Trophoblast cell (in vitro differentiated cells and primary cell): ENCODE data around the gene MRPL14.
A peak's percentile ranks its signal among the peaks of the same experiment; 100 is the strongest.

Experiments used
- DNase-seq, 2 donors: peaks; one replicate each; pipeline ENCODE4 v3.0.0-alpha.2; 2016
- H2AFZ ChIP-seq: 2 replicates; pipeline ENCODE4 v1.6.1; 2013; ENCODE audit warnings: low read length, moderate library complexity, mild to moderate bottlenecking; ENCODE audit not compliant: insufficient read depth, poor library complexity
- H2AK5ac ChIP-seq: 2 replicates; pipeline ENCODE4 v1.6.1; 2013; ENCODE audit warnings: mild to moderate bottlenecking, low read length
- H2BK120ac ChIP-seq: 2 replicates; pipeline ENCODE4 v1.6.1; 2013; ENCODE audit warnings: low read length, mild to moderate bottlenecking, moderate library complexity; ENCODE audit not compliant: insufficient read depth, poor library complexity
- H2BK12ac ChIP-seq: 2 replicates; pipeline ENCODE4 v1.6.1; 2013; ENCODE audit warnings: mild to moderate bottlenecking, low read length, moderate library complexity
- H2BK5ac ChIP-seq: 2 replicates; pipeline ENCODE4 v1.6.1; 2013; ENCODE audit warnings: low read length, low read depth, moderate library complexity, mild to moderate bottlenecking; ENCODE audit not compliant: poor library complexity
- H3K14ac ChIP-seq: 2 replicates; pipeline ENCODE4 v1.6.1; 2013; ENCODE audit warnings: mild to moderate bottlenecking, low read length
- H3K18ac ChIP-seq: 2 replicates; pipeline ENCODE4 v1.6.1; 2013; ENCODE audit warnings: mild to moderate bottlenecking, low read length
- H3K23ac ChIP-seq: 2 replicates; pipeline ENCODE4 v1.6.1; 2013; ENCODE audit warnings: low read length
- H3K27ac ChIP-seq: 2 replicates; pipeline ENCODE4 v1.5.1; 2013; ENCODE audit warnings: low read depth, mild to moderate bottlenecking, inconsistent platforms, low read length, moderate library complexity
- H3K27me3 ChIP-seq: 2 replicates; pipeline ENCODE4 v1.6.1; 2013; ENCODE audit warnings: inconsistent platforms, mild to moderate bottlenecking, low read length, moderate library complexity; ENCODE audit not compliant: insufficient read depth
- H3K36me3 ChIP-seq, 2 experiments: 1 replicate in 1 of 2; 2 replicates in 1 of 2; pipeline ENCODE4 v1.6.1; 2013; ENCODE audit warnings: low read length in 2 of 2, mild to moderate bottlenecking in 2 of 2, moderate library complexity in 1 of 2; ENCODE audit not compliant: insufficient read depth in 2 of 2, control insufficient read depth in 1 of 2
- H3K4ac ChIP-seq: 2 replicates; pipeline ENCODE4 v1.6.1; 2013; ENCODE audit warnings: low read depth, mild to moderate bottlenecking, low read length, moderate library complexity
- H3K4me1 ChIP-seq, 2 experiments: 1 replicate in 1 of 2; 2 replicates in 1 of 2; pipeline ENCODE4 v1.6.1; 2013; ENCODE audit warnings: low read length in 2 of 2, mild to moderate bottlenecking in 2 of 2, moderate library complexity in 1 of 2; ENCODE audit not compliant: insufficient read depth in 2 of 2, control insufficient read depth in 1 of 2
- H3K4me2 ChIP-seq: 2 replicates; pipeline ENCODE4 v1.6.1; 2013; ENCODE audit warnings: inconsistent platforms, mild to moderate bottlenecking, low read length, moderate library complexity
- H3K4me3 ChIP-seq: 2 replicates; pipeline ENCODE4 v1.5.1; 2013; ENCODE audit warnings: mild to moderate bottlenecking, low read depth, low read length, inconsistent platforms
- H3K79me1 ChIP-seq: one replicate; pipeline ENCODE4 v1.6.1; 2013; ENCODE audit warnings: low read length
- H3K79me2 ChIP-seq: 2 replicates; pipeline ENCODE4 v1.6.1; 2013; ENCODE audit warnings: low read length, mild to moderate bottlenecking; ENCODE audit not compliant: control insufficient read depth, insufficient read depth, poor library complexity
- H3K9ac ChIP-seq: 2 replicates; pipeline ENCODE4 v1.6.1; 2013; ENCODE audit warnings: mild to moderate bottlenecking, low read length
- H3K9me3 ChIP-seq: 2 replicates; pipeline ENCODE4 v1.6.1; 2013; ENCODE audit warnings: low read depth, mild to moderate bottlenecking, control low read depth, inconsistent platforms, low read length; ENCODE audit not compliant: insufficient read depth
- H4K12ac ChIP-seq: 2 replicates; pipeline ENCODE4 v1.6.1; 2013; ENCODE audit warnings: low read depth, mild to moderate bottlenecking, low read length, moderate library complexity
- H4K8ac ChIP-seq: 2 replicates; pipeline ENCODE4 v1.6.1; 2013; ENCODE audit warnings: low read depth, mild to moderate bottlenecking, low read length, moderate library complexity
- H4K91ac ChIP-seq: one replicate; pipeline ENCODE4 v1.6.1; 2013; ENCODE audit warnings: low read depth, mild to moderate bottlenecking, low read length, moderate library complexity
- WGBS: extraction: QIAGEN DNeasy Blood & Tissue Kit; methylation state at CpG from one replicate; pipeline ENCODE4 v1.1.7; 2013; ENCODE audit warnings: missing lambda C conversion rate; ENCODE audit not compliant: insufficient read length, insufficient coverage; ENCODE audit errors: extremely low coverage; 5-methylcytosine and 5-hydroxymethylcytosine counted together

The MRPL14 gene

GRCh38 chr6:44076356-44077213 is 50.7 kb downstream of the MRPL14 start:
- no peak overlapping the region for H2AFZ ChIP-seq
- DNase-seq: peak in 1 of 2 donors; percentile 34
- H3K27me3 ChIP-seq: peaks cover 5% of the 10 kb centered on the region
- no peak overlapping the region for H2BK5ac ChIP-seq
- no peak overlapping the region for H4K12ac ChIP-seq
- no CpG with 5 or more reads among the region's 49 CpGs for WGBS
- no peak overlapping the region for H3K27ac ChIP-seq
- peaks cover 10 to 20% of the 10 kb centered on the region in 2 experiments for H3K4me1 ChIP-seq
- no peaks in the 10 kb centered on the region for H3K36me3 ChIP-seq
- no peak overlapping the region for H2AK5ac ChIP-seq
- no peak overlapping the region for H4K8ac ChIP-seq
- peak overlapping the region; percentile 4 for H3K4me3 ChIP-seq
- no peak overlapping the region for H2BK12ac ChIP-seq
- no peak overlapping the region for H3K14ac ChIP-seq
- no peak overlapping the region for H4K91ac ChIP-seq
- no peak overlapping the region for H3K9ac ChIP-seq
- peaks cover 1% of the 10 kb centered on the region for H3K79me2 ChIP-seq
- H3K4me2 ChIP-seq: peak overlapping the region; percentile 34
- H3K4ac ChIP-seq: no peak overlapping the region
- no peak overlapping the region for H3K18ac ChIP-seq
- no peaks in the 10 kb centered on the region for H3K9me3 ChIP-seq
- H2BK120ac ChIP-seq: no peak overlapping the region
- H3K79me1 ChIP-seq: peaks cover 6% of the 10 kb centered on the region
- no peak overlapping the region for H3K23ac ChIP-seq

- Histone ChIP-seq H3K14ac (no peak overlapping the region), H3K4me1 (peaks cover 10 to 20% of the 10 kb centered on the region in 2 experiments)
- WGBS: no CpG with 5 or more reads among the region's 2 CpGs
Measured at GRCh38 chr6:44075647-44076355, 51.5 kb downstream of the MRPL14 start.

GRCh38 chr6:44074813-44075646 is 52.2 kb downstream of the MRPL14 start:
- Histone ChIP-seq H3K36me3 (no peaks in the 10 kb centered on the region), H4K12ac (no peak overlapping the region), H3K27ac (no peak overlapping the region), H4K8ac (no peak overlapping the region), H3K14ac (no peak overlapping the region), H3K23ac (no peak overlapping the region), H2AK5ac (no peak overlapping the region), H3K27me3 (peaks cover 5% of the 10 kb centered on the region), H2AFZ (no peak overlapping the region), H3K4ac (no peak overlapping the region), H3K18ac (no peak overlapping the region), H3K4me2 (no peak overlapping the region), H3K79me2 (peaks cover 1% of the 10 kb centered on the region), H3K9me3 (no peaks in the 10 kb centered on the region), H3K4me3 (no peak overlapping the region), H2BK120ac (no peak overlapping the region), H3K79me1 (peaks cover 6% of the 10 kb centered on the region), H3K4me1 (peaks cover 10 to 20% of the 10 kb centered on the region in 2 experiments), H3K9ac (no peak overlapping the region), H2BK12ac (no peak overlapping the region), H4K91ac (no peak overlapping the region), H2BK5ac (no peak overlapping the region)
- WGBS: no CpG with 5 or more reads among the region's 9 CpGs
- DNase-seq: no peak

More at GRCh38 chr6:44075647-44076355, 51.5 kb downstream of the MRPL14 start:
- peaks cover 6% of the 10 kb centered on the region for H3K79me1 ChIP-seq
- peaks cover 5% of the 10 kb centered on the region for H3K27me3 ChIP-seq
- H3K9me3 ChIP-seq: no peaks in the 10 kb centered on the region
- H3K18ac ChIP-seq: no peak overlapping the region
- no peak overlapping the region for H4K8ac ChIP-seq
- no peak overlapping the region for H3K9ac ChIP-seq
- H4K12ac ChIP-seq: no peak overlapping the region
- H3K27ac ChIP-seq: no peak overlapping the region
- no peaks in the 10 kb centered on the region for H3K36me3 ChIP-seq
- no peak overlapping the region for H4K91ac ChIP-seq
- no peak for DNase-seq
- H2BK12ac ChIP-seq: no peak overlapping the region
- no peak overlapping the region for H2BK5ac ChIP-seq
- peaks cover 1% of the 10 kb centered on the region for H3K79me2 ChIP-seq
- H3K4me2 ChIP-seq: no peak overlapping the region
- no peak overlapping the region for H3K23ac ChIP-seq
- H3K4me3 ChIP-seq: no peak overlapping the region
- H3K4ac ChIP-seq: no peak overlapping the region
- H2AK5ac ChIP-seq: no peak overlapping the region
- no peak overlapping the region for H2BK120ac ChIP-seq
- H2AFZ ChIP-seq: no peak overlapping the region

- H4K91ac ChIP-seq: peak overlapping the region; percentile 89
- no CpG with 5 or more reads among the region's 13 CpGs for WGBS
- H3K27me3 ChIP-seq: peaks cover 5% of the 10 kb centered on the region
- H2AFZ ChIP-seq: no peak overlapping the region
- peaks cover 6% of the 10 kb centered on the region for H3K79me1 ChIP-seq
- peak in 1 of 2 donors; percentile 80 for DNase-seq
- no peak overlapping the region for H2BK120ac ChIP-seq
- H3K23ac ChIP-seq: no peak overlapping the region
- H4K8ac ChIP-seq: no peak overlapping the region
- no peak overlapping the region for H3K14ac ChIP-seq
- H3K9me3 ChIP-seq: no peaks in the 10 kb centered on the region
- H3K27ac ChIP-seq: no peak overlapping the region
- peaks cover 1% of the 10 kb centered on the region for H3K79me2 ChIP-seq
- H2BK12ac ChIP-seq: no peak overlapping the region
- no peak overlapping the region for H3K18ac ChIP-seq
- no peak overlapping the region for H3K9ac ChIP-seq
- H3K4ac ChIP-seq: no peak overlapping the region
- H3K4me3 ChIP-seq: no peak overlapping the region
- H2AK5ac ChIP-seq: no peak overlapping the region
- H4K12ac ChIP-seq: no peak overlapping the region
- peaks cover 10 to 20% of the 10 kb centered on the region in 2 experiments for H3K4me1 ChIP-seq
- no peak overlapping the region for H2BK5ac ChIP-seq
- H3K4me2 ChIP-seq: no peak overlapping the region
- H3K36me3 ChIP-seq: no peaks in the 10 kb centered on the region
Measured at GRCh38 chr6:44074439-44074812, 52.8 kb downstream of the MRPL14 start.
